Endothelial cell of umbilical vein (primary cell): ENCODE measurements around the gene TSPO.

ENCODE experiments used
- EZH2 ChIP-seq: IDR thresholded peaks from 2 replicates; pipeline ENCODE4 v1.6.1; 2012; ENCODE audit warnings: borderline replicate concordance, low read depth, mild to moderate bottlenecking, moderate library complexity, low read length, inconsistent platforms; ENCODE audit not compliant: severe bottlenecking
- JUN ChIP-seq: IDR thresholded peaks from 2 replicates; pipeline ENCODE4 v1.6.1; 2011; ENCODE audit warnings: borderline replicate concordance, low read depth; ENCODE audit not compliant: insufficient read length, insufficient read depth
- POLR2A ChIP-seq: IDR thresholded peaks from 2 replicates; pipeline ENCODE4 v1.6.1; 2012; ENCODE audit warnings: low read depth, mild to moderate bottlenecking, control low read depth, low read length
- POLR2AphosphoS5 ChIP-seq: IDR thresholded peaks from 2 replicates; pipeline ENCODE4 v1.6.1; 2012; ENCODE audit warnings: low read depth, mild to moderate bottlenecking, control low read depth, low read length, moderate library complexity; ENCODE audit not compliant: insufficient read depth
- TF ChIP-seq, protein P1 (sequence below), 2 donors: IDR thresholded peaks; 1 replicate in 1 of 2; 2 replicates in 1 of 2; pipeline ENCODE4 v1.5.1; 2011; ENCODE audit warnings: low read length in 2 of 2, mild to moderate bottlenecking in 2 of 2, moderate library complexity in 2 of 2, control low read depth in 1 of 2, inconsistent platforms in 1 of 2, low read depth in 1 of 2; ENCODE audit not compliant: insufficient read depth in 1 of 2; ENCODE audit errors: extremely low read depth in 1 of 2
- TF ChIP-seq, protein P2 (sequence below): IDR thresholded peaks from 2 replicates; pipeline ENCODE4 v1.6.1; 2011; ENCODE audit not compliant: insufficient read depth, insufficient read length

DNA sequence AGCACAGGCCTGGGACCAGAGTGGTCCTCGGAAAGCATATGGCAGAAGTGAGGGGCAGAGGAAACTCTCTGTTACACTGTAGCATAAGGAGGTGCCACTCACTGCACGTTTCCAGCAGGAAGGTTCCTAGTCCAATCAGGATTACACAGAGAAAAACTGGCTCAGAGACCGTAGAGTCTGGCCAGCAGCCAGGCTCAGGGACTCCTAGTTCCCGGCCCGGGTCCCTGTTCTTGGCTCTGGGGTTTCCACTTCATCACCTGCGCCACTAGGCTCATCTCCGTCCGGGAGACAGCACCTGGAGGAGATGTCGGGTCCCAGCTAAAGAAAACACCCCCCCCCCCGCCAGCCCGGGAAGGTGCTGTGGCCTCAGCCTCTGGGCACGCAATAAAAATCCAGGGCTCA, 34.5 kb downstream of the TSPO start:
- TF ChIP-seq, protein P1, sequence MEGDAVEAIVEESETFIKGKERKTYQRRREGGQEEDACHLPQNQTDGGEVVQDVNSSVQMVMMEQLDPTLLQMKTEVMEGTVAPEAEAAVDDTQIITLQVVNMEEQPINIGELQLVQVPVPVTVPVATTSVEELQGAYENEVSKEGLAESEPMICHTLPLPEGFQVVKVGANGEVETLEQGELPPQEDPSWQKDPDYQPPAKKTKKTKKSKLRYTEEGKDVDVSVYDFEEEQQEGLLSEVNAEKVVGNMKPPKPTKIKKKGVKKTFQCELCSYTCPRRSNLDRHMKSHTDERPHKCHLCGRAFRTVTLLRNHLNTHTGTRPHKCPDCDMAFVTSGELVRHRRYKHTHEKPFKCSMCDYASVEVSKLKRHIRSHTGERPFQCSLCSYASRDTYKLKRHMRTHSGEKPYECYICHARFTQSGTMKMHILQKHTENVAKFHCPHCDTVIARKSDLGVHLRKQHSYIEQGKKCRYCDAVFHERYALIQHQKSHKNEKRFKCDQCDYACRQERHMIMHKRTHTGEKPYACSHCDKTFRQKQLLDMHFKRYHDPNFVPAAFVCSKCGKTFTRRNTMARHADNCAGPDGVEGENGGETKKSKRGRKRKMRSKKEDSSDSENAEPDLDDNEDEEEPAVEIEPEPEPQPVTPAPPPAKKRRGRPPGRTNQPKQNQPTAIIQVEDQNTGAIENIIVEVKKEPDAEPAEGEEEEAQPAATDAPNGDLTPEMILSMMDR (IDR thresholded peaks at IDR 0.05; ENCODE audit: extremely low read depth in 1 of 2, insufficient read depth in 1 of 2, low read depth in 1 of 2, low read length in 2 of 2), result no peak
- no peak for TF ChIP-seq JUN
- TF ChIP-seq POLR2A, result no peak
- no peak for TF ChIP-seq EZH2
- TF ChIP-seq, protein P2, sequence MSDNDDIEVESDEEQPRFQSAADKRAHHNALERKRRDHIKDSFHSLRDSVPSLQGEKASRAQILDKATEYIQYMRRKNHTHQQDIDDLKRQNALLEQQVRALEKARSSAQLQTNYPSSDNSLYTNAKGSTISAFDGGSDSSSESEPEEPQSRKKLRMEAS, result no peak
- no peak for TF ChIP-seq POLR2AphosphoS5
